GM04504 (cell line): ENCODE data around the gene IGF2BP1.

Experiments used
- DNase-seq: peaks from one replicate; pipeline ENCODE4 v3.0.0-alpha.2; 2012; ENCODE audit warnings: low read depth

IGF2BP1 gene

DNA sequence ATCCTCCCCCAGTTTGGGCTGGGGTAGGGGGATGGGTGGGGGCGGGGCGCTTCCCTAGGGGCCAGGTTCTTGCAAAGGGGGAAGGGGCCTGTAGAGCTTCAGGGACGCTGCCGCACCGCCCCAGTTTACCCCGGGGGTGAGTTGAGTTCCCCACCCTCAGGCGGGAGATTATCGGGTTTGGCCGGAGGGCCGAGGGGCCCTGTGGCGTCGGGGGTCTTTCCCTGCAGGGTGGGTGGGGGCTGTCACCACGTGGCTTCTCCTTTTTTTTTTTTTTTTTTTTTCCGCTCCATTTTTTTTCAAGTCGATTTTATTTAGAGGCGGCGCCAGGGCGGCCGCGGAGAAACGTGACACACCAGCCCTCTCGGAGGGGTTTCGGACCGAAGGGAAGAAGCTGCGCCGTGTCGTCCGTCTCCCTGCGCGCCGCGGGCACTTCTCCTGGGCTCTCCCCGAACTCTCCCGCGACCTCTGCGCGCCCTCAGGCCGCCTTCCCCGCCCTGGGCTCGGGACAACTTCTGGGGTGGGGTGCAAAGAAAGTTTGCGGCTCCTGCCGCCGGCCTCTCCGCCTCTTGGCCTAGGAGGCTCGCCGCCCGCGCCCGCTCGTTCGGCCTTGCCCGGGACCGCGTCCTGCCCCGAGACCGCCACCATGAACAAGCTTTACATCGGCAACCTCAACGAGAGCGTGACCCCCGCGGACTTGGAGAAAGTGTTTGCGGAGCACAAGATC is at the start of gene IGF2BP1:
TSS of gene IGF2BP1 (plus strand) at position 283 of the 724 bp plus-strand sequence. CDS start at position 644, 361 bp downstream.
- DNase-seq, result no peak

DNA sequence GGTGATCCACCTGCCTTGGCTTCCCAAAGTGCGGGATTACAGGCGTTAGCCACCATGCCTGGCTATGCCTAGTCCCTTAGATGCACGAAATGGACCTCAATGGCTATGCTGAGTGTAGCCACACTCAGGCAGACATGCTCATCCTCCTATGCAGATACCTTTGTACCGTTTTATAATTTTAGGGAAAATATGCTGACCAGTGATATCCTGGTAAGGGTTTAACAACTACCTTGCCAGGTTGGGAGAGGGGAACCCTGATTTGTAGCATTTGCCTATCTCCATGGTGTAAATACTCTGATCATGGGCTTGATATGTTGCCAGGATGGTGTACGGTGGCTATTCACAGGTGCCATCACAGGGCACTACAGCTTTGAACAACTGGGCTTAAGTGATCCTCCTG is 45.6 kb upstream of the IGF2BP1 start:
- DNase-seq, result no peak

DNA sequence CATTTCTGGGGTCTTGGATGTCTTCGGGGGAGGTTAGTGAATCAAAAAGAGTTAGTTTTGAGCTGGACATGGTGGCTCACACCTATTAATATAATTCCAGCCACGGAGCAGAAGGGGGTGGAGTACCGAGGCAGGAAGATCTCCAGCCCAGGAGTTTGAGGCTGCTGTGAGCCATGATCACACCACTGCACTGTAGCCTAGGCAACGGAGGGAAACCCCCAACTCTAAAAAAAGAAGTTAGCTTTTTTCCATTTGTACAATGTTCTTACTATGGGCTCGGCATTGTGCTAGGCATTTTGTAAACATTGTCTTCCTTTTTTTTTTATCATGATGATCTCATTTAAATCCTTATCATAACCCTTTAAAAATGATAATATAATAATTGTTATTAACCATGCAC is 44.3 kb upstream of the IGF2BP1 start:
- no peak for DNase-seq

DNA sequence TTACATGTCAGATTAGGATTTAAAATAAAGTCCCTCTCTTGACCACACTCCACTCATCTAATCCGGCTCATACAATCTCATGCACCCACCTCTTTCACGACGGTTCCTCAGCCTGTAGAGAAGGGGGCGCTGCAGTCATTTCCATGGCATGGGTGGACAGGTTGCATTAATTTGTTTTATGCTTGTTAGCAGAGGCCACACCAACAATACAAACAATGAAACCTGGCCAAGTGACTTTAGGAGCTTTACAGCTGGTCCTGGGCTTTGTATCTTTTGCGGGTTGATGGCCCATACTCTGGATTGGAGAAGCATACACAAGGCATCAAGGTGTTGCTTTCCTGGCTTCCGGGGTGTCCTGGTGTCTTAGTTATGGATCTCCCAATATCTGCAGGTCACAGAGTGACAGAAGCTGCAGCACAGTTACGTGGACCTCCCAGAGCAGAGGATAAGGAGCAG is 42.9 kb upstream of the IGF2BP1 start:
- peak; percentile 35 for DNase-seq

DNA sequence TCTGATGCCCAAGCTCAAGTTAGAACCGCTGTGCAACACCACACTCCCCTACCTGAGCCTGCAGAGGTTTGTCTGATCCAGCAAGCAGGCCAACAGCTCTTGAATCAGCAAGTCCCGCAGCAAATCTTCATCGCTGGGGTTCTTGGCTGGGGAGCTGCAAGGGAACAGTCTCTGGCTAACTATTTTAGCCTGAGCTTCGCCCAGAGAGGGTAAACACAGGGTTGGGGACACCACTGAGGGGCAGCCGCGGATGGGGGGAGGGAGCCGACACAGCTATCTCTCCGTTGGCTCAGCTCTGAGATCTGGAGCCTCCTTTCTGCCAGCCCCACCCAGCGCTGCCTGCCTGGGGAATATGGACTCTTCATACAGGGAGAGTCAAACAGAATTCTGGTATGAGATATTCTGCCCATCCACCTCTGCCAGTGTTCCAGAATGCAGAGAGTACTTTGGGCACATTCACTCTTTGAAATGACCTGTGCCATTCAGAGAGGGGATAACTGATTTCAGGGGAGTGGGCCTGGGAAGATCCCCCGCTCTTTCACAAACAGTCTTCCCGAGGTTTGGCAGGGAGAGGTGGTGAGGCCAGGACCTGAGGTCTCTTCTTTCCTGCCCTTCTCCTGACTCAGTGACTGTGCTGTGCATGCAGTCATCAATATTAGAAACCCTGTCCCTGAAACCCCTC is 36.2 kb upstream of the IGF2BP1 start:
- no peak for DNase-seq

DNA sequence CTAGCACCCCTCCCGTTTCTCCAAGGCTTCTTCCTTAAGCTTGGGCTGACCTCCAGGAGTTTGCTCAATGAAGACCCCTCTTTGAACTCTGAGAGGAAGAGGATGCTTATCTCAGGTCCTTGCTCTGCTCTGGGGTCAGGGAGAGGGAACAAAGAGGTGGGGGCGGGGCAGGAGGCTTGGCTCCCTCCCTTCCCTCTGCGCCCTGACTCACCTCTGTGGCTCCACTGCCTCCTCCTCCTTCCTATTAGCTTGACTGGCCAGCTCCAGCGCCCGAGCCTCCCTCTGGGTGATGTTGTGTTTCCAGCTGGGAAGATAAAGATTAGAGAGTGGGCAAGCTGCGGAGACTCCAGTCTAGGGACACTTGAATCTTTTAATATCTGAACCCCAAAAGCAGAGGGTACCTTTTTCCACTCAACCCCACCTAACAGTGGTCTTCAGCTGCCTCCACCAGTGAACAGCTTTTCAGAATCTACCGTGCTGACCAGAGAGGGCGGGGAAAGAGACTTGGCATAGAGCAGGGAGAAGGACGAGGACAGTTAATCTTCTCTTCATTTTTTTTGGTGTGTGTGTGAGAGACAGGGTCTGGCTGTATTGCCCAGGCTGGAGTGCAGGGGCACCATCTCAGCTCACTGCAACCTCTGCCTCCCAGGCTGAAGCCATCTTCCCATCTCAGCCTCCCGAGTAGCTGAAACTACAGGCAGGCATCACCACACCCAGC is 35.5 kb upstream of the IGF2BP1 start:
- peak; percentile 33 for DNase-seq

DNA sequence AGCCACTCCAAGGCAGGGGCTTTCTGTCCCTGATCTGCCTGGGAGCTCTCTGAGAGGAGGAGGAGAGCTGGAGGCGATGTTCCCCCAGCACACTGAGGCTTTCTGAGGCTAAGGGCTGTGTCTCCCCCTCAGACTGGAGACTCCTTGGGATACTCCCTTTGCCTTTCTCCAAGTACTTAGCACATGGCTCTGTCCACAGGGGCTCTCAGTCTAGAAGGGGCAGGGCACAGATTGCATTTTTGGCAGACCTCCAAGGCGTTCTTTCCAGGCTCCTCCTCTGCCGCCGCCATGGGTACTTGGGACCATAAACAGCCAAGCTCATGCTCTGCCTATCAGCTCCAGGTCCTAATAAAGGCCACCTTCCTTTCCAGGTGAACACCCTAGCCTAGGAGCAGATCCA is 27.0 kb upstream of the IGF2BP1 start:
- no peak for DNase-seq

DNA sequence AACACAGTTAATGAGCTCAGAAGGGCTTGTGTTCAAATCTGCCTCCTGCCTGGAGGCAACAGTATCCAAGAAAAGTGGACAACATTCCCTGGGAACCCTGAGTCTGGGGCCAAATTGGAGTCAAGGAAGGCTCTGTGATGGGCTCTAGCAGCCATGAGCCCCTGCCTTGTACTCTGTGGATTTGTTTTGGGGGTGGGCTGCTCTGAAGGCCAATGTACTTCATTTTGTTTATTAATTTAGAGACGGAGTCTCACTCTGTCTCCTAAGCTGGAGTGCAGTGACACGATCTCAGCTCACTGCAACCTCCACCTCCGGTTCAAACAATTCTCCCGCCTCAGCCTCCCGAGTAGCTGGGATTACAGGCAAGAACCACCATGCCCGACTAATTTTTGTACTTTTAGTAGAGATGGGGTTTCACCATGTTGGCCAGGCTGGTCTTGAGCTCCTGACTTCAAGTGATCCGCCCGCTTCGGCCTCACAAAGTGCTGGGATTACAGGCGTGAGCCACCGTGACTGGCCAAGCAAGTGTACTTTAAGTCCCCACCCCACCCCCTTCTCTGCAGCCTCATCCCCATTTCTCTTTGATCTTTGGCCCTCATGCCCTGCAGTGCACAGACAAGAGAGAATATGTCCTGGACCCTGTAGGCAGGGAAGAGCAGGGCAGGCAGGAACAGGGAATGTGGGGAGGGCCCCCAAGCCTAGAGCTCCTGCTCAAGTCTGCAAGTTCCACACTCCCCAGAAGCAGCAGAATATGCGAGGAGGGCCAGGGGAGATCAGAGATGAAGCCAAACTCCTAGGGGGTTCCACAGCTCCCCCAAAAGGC is 26.1 kb upstream of the IGF2BP1 start:
- no peak for DNase-seq

DNA sequence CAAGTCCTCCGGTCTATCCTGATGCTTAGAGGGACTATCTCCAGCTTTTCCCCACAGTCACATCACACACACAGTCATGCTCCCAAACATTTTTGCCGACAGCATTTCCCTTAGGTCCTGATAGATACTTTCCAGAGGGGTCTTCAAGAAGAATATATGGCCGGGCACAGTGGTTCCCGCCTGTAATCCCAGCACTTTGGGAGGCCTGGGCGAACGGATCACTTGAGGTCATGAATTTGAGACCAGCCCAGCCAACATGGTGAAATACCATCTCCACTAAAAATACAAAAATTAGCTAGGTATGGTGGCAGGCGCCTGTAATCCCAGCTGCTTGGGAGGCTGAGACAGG is 24.5 kb upstream of the IGF2BP1 start:
- DNase-seq, result no peak

DNA sequence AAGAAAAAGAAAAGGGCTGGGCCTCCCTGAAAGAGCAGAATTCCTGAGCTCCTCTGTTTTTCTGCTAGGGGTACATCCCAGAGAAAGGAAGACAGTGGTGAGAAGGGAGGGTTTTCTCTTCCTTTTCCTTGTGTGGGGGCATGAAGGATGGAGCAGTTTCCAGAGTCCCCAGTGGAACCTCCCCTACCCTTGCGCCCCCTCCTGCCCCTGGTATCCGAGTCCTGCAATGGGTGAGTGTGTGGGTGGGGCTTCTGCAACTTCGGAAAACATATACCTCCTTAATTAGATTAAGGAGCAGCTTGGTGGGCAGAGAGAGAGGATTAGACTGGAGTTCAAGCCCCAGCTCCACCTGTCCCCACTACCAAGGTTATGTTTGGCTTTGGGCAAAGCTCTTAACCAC is 23.4 kb upstream of the IGF2BP1 start:
- DNase-seq, result no peak

DNA sequence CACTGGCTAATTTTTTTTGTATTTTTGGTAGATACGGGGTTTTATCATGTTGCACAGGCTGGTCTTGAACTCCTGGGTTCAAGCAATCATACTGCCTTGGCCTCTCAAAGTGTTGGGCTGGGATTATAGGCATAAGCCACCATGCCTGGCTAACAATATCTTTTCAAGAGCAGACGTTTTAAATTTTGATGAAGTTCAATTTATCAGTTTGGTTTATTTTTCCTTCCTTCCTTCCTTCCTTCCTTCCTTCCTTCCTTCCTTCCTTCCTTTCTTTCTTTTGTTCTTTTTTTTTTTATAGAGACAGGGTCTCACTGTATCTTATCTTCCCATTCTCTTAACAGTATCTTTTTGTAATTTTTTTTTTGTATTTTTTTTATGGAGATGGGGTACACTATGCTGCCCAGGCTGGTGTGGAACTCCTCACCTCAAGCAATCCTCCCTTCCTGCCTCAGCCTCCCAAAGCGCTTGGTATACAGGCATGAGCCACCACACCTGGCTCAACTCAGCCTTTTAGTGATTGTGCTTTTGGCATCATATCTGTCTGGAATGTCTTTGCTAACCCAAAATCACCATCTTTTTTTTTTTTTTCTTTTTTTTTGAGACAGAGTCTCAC is 15.2 kb upstream of the IGF2BP1 start:
- no peak for DNase-seq

DNA sequence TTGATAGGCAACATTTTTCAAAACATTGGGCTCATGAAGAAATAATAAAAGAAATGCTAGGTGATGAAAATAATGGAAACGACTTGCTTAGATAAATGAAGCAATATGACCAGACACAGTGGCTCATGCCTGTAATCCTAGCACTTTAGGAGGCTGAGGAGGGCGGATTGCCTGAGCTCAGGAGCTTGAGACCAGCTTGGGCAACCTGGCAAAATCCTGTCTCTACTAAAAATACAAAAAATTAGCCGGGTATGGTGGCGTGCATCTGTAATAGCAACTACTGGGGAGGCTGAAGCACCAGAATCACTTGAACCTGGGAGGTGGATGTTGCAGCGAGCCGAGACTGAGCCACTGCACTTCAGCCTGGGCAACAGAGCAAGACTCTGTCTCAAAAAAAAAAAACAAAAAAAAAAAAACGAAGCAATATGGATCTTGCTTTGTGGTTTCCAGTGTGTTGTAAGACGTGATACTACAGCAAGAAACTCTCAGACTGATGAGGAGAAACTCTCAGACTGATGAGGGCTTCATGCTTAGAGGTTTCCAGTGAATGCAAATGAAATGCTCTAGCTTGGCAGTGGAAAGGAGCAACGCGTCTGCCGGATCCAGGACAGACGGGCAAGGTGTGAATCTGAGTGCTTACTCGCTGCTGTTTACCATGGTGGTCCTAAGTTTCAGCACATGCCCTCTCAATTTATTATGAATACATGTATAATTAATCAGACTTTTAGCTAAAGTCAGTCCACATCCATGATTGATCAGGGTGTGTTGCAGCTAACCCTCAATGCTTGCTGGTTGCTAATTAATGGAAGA is 11.5 kb upstream of the IGF2BP1 start:
- no peak for DNase-seq

DNA sequence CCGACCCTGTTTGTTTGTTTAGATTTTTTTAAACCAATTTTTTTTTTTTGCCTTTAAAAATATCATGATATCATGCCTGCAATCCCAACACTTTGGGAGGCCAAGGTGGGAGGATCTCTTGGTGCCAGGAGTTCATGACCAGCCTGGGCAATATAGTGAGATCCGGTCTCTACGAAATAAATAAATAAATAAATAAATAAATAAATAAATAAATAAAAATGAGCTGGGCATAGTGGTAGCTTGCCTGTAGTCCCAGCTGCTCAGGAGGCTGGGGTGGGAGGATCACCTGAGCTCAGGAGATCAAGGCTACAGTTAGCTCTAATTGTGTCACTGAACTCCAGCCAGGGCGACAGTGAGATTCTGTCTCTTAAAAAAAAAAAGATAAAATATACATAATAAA is 8.1 kb upstream of the IGF2BP1 start:
- no peak for DNase-seq

DNA sequence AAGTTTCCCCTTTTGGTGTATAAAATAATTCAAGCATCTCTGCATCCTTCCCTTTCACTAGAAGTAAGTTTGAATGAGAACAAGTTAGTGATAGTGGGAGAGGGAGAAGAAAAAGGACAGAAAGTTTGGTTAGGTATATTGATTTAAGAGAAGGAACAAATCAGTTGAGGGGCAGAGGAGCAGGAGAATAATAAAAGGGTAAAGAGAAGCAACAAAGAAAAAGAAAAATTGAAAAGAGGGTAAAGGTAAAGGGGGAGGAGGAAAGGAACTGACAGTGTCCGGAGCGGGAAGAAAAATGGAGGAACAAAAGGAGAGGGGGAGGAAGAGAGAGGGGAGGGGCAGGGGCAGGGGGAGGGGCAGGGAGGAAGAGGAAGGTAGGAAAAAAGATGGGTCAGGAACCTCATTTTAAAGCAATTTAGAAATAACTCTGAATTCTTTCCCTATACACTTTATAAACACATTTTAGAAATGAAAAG is 6.3 kb upstream of the IGF2BP1 start:
- DNase-seq, result no peak

DNA sequence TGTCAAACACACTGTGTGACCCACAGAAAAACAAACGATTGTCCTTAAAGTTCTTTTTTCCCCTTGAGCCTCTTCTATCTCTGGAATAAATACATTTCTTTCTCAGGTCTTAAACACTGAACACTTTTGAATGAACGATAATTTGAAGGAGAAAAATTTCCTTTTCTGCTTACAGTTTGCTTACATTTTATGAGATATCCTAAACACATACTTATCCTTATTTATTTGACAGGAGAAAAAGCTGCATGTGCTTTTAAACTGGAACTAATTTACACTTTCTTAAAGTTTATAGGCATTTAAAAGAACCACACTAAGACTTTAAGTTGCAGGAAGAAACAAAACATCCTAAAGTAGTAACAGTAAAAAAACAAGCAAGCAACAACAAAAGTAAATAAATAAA is 4.7 kb upstream of the IGF2BP1 start:
- no peak for DNase-seq

DNA sequence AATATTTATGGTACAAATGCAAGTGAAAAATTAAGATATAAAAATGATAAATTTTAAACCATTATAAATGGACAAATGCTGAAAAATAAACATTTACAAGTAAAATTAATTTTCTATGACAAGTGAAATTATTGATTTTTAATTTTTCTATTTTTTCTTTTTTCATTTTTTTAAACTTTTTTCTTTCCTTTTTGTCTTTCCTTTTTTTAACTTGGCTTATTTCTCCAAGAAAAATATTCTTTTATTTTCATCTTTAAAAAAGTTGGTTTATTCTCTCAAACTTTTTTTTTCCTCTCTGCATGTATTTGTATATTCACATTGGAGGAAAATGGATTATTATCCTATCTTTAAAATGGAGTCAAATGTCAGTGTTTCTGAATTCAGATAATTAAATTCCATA is 3.9 kb upstream of the IGF2BP1 start:
- DNase-seq, result no peak

DNA sequence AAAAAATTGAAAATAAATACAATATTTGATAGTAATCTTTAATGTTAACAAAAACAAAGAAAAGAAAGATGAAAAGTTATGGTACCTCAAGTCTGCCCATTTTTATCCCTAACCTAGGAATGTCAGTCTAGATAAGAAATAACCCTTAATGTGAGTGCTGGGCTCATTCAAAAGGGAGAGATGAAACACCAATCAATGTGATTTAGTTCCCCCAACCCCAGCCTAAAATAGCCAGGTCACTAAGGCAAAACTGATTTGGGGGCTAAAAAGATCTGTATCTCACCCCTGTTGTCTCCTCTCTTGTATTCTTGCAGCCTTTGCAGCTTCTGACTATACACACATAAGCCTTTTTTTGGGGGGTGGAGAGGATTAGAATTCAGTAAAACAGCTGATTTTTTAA is 3.2 kb upstream of the IGF2BP1 start:
- no peak for DNase-seq

DNA sequence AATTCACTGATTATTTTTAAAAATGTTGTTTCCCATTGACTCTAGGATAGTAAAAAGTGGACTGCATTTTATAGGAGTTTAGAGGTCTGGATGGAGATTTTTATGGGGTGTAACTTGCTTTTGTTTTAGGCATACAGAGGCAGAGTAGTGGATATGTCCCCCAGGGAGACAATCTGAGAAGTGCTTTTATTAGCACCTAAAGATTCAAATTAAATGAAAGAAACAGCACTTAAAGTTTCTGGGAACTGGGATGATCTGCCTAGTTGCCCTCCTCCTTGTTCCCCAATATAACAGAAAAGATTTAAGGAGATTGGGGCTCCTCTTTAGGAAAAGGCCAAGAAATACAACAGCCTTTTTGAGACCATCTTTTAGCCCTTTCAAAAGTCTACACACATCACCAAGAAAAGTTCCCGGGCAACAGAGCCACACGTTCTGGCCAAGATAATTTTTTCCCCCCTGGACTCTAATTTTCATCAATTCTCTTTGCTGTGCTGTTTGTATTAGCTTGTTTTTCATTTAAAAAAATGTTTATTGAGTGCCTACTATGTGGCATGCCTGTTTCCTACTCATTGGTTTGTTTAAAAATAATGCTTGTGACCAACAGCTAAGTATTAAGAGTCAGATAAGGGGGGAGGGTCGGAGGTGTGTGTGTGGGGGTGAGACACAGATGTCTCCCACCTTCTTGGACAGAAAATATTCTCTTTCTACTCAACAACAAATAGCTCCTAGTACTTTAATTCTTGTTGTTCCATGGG is 2.5 kb upstream of the IGF2BP1 start:
- no peak for DNase-seq

DNA sequence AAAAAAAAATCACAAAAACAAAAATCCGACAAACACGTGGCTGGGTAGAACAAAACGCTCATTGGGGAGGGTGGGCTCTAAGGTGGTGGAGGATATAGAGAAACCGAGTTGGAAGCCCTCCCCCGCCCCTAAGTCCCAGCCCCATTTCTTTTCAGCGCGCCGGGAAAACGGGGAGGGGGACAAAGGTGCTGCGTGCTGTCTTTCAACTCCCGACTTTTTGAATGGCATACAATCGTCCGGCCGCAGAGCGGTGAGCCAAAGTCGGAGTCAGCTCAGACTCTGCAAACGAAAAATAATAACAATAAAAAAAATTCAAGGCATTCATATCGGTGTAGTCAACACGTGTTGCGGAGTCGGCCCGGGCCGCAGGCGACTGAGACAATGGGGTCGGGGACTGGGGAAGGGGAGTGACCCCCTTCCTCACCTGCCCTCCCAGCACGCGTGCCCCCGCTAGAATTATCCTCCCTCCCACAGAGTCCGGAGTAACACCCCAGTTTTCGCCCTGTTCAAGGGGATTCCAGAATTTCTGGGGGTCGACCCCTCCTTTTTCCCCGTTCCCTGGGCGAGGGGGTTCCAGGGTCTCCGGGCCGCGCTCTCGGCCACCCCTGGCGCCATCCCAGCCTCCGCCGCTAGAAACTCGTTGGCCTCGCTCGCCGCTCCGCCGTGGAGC is 1.7 kb upstream of the IGF2BP1 start:
- no peak for DNase-seq
